ENCODE data around the gene FAF1.
"Not testable (repeated sequence)": the region's sequence is repeated elsewhere in the genome, so short reads cannot be mapped to it uniquely, and the experiment has no call there.

Gene FAF1

GRCh38 chr1:50907610-50908009 lies 52.5 kb downstream of the FAF1 start:
- not testable (repeated sequence) for DNase-seq (ENCODE audit: low read depth)

- DNase-seq (ENCODE audit: low read depth), result not testable (repeated sequence)
These were observed 54.0 kb downstream of the FAF1 start for GRCh38 chr1:50906050-50906449.

GRCh38 chr1:50902419-50902818 lies 57.6 kb downstream of the FAF1 start:
- no peak for DNase-seq (ENCODE audit: low read depth)

- no peak for DNase-seq (ENCODE audit: low read depth)
These were observed 58.2 kb downstream of the FAF1 start for GRCh38 chr1:50901872-50902271.

GRCh38 chr1:50898773-50899172 lies 61.3 kb downstream of the FAF1 start:
- no peak for DNase-seq (ENCODE audit: low read depth)

- DNase-seq (ENCODE audit: low read depth), result no peak
These were observed 65.7 kb downstream of the FAF1 start for GRCh38 chr1:50894340-50894739.

- DNase-seq (ENCODE audit: low read depth), result no peak
These were observed 66.6 kb downstream of the FAF1 start for GRCh38 chr1:50893466-50893865.

- not testable (repeated sequence) for DNase-seq (ENCODE audit: low read depth)
These were observed 72.5 kb downstream of the FAF1 start for GRCh38 chr1:50887555-50887954.

GRCh38 chr1:50880373-50880772 lies 79.7 kb downstream of the FAF1 start:
- no peak for DNase-seq (ENCODE audit: low read depth)

- DNase-seq (ENCODE audit: low read depth), result no peak
These were observed 80.9 kb downstream of the FAF1 start for GRCh38 chr1:50879137-50879536.

- DNase-seq (ENCODE audit: low read depth), result no peak
These were observed 81.6 kb downstream of the FAF1 start for GRCh38 chr1:50878434-50878833.

- DNase-seq (ENCODE audit: low read depth), result no peak
These were observed 82.4 kb downstream of the FAF1 start for GRCh38 chr1:50877641-50878040.

- peak; percentile 52 for DNase-seq (ENCODE audit: low read depth)
These were observed 86.4 kb downstream of the FAF1 start for GRCh38 chr1:50873458-50874187.

- not testable (repeated sequence) for DNase-seq (ENCODE audit: low read depth)
These were observed 95.2 kb downstream of the FAF1 start for GRCh38 chr1:50864845-50865244.

- no peak for DNase-seq (ENCODE audit: low read depth)
These were observed 98.3 kb downstream of the FAF1 start for GRCh38 chr1:50861772-50862171.

GRCh38 chr1:50860702-50861101 lies 99.4 kb downstream of the FAF1 start:
- DNase-seq (ENCODE audit: low read depth), result no peak

- no peak for DNase-seq (ENCODE audit: low read depth)
These were observed 99.8 kb downstream of the FAF1 start for GRCh38 chr1:50860256-50860655.

GRCh38 chr1:50859657-50860056 lies 100.4 kb downstream of the FAF1 start:
- DNase-seq (ENCODE audit: low read depth), result no peak

- DNase-seq (ENCODE audit: low read depth), result no peak
These were observed 101.3 kb downstream of the FAF1 start for GRCh38 chr1:50858761-50859160.

- no peak for DNase-seq (ENCODE audit: low read depth)
These were observed 102.4 kb downstream of the FAF1 start for GRCh38 chr1:50857702-50858101.

GRCh38 chr1:50853325-50853724 lies 106.7 kb downstream of the FAF1 start:
- DNase-seq (ENCODE audit: low read depth), result no peak

GRCh38 chr1:50852889-50853288 lies 107.2 kb downstream of the FAF1 start:
- no peak for DNase-seq (ENCODE audit: low read depth)

GRCh38 chr1:50851466-50851865 lies 108.6 kb downstream of the FAF1 start:
- no peak for DNase-seq (ENCODE audit: low read depth)

GRCh38 chr1:50851034-50851433 lies 109.0 kb downstream of the FAF1 start:
- no peak for DNase-seq (ENCODE audit: low read depth)

All from HS-27A (cell line).